HCT116 (cell line): ENCODE measurements around the gene CAMKK2.
"Not testable (repeated sequence)": the region's sequence is repeated elsewhere in the genome, so short reads cannot be mapped to it uniquely, and the experiment has no call there.

Experiments used
- POLR2A ChIP-seq: IDR thresholded peaks from 2 replicates; pipeline ENCODE4 v1.7.0; 2011; ENCODE audit warnings: borderline replicate concordance; ENCODE audit not compliant: insufficient read depth, insufficient read length; ENCODE audit errors: extremely low read depth
- TF ChIP-seq, protein P1 (sequence below), 3 experiments: fragments of 200-600 bp in 1 of 3; sonication (generic) in 1 of 3; IDR thresholded peaks in 2 of 3; conservative IDR thresholded peaks in 1 of 3; 2 replicates each; pipeline ENCODE4 v1.5.1; 2012 to 2017; ENCODE audit warnings: low read depth in 2 of 3, low read length in 2 of 3, antibody characterized with exemption in 1 of 3, borderline replicate concordance in 1 of 3, control low read depth in 1 of 3, mild to moderate bottlenecking in 1 of 3, mixed read lengths in 1 of 3, mixed run types in 1 of 3, moderate library complexity in 1 of 3; ENCODE audit not compliant: insufficient read depth in 1 of 3

DNA sequence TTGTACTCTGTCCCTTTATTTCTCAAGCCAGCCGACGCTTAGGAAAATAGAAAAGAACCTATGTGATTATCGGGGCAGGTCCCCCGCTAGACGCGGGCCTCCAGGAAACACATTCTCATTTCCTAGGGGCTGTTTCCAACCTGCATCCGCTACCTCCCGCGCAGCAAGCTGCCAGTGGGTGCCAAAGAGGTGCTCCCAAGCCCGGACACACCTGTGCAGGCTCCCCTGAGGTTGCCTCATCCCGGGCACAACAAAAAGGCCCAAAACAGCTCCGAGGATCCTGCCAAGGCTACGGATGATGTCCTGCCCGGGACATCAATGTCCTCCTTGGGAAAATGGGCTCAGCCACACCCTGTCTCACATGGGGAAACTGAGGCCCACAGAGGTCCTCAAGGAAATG, 15.4 kb downstream of the CAMKK2 start:
- not testable (repeated sequence) for TF ChIP-seq POLR2A
- TF ChIP-seq, protein P1, sequence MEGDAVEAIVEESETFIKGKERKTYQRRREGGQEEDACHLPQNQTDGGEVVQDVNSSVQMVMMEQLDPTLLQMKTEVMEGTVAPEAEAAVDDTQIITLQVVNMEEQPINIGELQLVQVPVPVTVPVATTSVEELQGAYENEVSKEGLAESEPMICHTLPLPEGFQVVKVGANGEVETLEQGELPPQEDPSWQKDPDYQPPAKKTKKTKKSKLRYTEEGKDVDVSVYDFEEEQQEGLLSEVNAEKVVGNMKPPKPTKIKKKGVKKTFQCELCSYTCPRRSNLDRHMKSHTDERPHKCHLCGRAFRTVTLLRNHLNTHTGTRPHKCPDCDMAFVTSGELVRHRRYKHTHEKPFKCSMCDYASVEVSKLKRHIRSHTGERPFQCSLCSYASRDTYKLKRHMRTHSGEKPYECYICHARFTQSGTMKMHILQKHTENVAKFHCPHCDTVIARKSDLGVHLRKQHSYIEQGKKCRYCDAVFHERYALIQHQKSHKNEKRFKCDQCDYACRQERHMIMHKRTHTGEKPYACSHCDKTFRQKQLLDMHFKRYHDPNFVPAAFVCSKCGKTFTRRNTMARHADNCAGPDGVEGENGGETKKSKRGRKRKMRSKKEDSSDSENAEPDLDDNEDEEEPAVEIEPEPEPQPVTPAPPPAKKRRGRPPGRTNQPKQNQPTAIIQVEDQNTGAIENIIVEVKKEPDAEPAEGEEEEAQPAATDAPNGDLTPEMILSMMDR (IDR thresholded peaks at IDR 0.05 in 2 of 3, conservative IDR thresholded peaks at IDR 0.05 in 1 of 3; ENCODE audit: borderline replicate concordance in 1 of 3, insufficient read depth in 1 of 3, low read depth in 2 of 3, low read length in 2 of 3), result not testable (repeated sequence)
